Pancreas (tissue), 10 donors: Measurements from ENCODE around the gene RBSN. TPM values are rescaled to one million over a fixed set of nuclear protein-coding genes. Genes with fewer than 3 reads are reported as not detected.

Experiments
- ATAC-seq, 4 donors: fragments of 200-7000 bp; cut with Tn5 transposase; one replicate each; pipeline versions ENCODE4 v1.8.0 to v1.9.1; 2020; ENCODE audit warnings: mild to moderate bottlenecking in 4 of 4, moderate library complexity in 4 of 4
- DNase-seq, 6 donors: peaks; one replicate each; pipeline ENCODE4 v3.0.0-alpha.2; 2020
- FAIRE-seq: peaks from 2 replicates; lab custom pipeline; 2012; peaks lifted over from hg19 to GRCh38; lab: Jason Lieb, UNC
- H3K27ac ChIP-seq, 4 donors: fragments of 200-600 bp; sonication (generic); 1 replicate in 3 of 4; 2 replicates in 1 of 4; pipeline versions ENCODE4 v1.5.0 to v1.8.0; 2020
- H3K27me3 ChIP-seq, 4 donors: fragments of 200-600 bp; one replicate each; pipeline ENCODE4 v1.8.0; 2021
- H3K36me3 ChIP-seq, 3 donors: fragments of 200-600 bp; sonication (generic) in 1 of 3; one replicate each; pipeline versions ENCODE4 v1.5.0 to v1.8.0; 2020 to 2021
- H3K4me1 ChIP-seq, 3 donors: fragments of 200-600 bp; one replicate each; pipeline ENCODE4 v1.8.0; 2021
- H3K4me3 ChIP-seq, 4 donors: fragments of 200-600 bp; sonication (generic) in 2 of 4; one replicate each; pipeline versions ENCODE4 v1.5.0 to v1.8.0; 2020 to 2021
- H3K9me3 ChIP-seq, 4 donors: fragments of 200-600 bp; one replicate each; pipeline ENCODE4 v1.8.0; 2021
- WGBS, 2 donors: extraction: QIAGEN DNeasy Blood & Tissue Kit; methylation state at CpG; one replicate each; pipeline ENCODE4 v1.1.7; 2013; 5-methylcytosine and 5-hydroxymethylcytosine counted together
- intact Hi-C, 3 donors: fragments of 100-400 bp; cut with DNase I; formaldehyde crosslinking; loops; one replicate each; pipeline versions ENCODE4 v1.11.1 to v1.14.2; 2022
- polyA plus RNA-seq, 2 donors: library from polyadenylated mRNA; stranded (reverse); fragments of 200-250 nt; gene quantifications; one replicate each; pipeline ENCODE4 v1.2.3, GENCODE V29; 2013
- total RNA-seq, 6 donors: library from RNA; stranded (reverse); fragmentation: NEBNext Ultra II Directional in 4 of 6; extraction: Animal tissue kit (Norgen Biotek cat#: 25700) in 4 of 6; gene quantifications; one replicate each; pipeline versions ENCODE4 v1.2.1 to v1.2.4, GENCODE V29; 2021 to 2023
- TF ChIP-seq, protein P1 (sequence below), 4 donors: fragments of 200-600 bp; sonication (generic) in 3 of 4; IDR thresholded peaks; one replicate each; pipeline versions ENCODE4 v1.5.0 to v1.8.0; 2021; ENCODE audit warnings: antibody characterized with exemption in 4 of 4
- donor health status: healthy with polysubstance abuse.
- donor health status: DM: no; HTN: no; CAD: no; lungs with moderate emphysema.
- donor health status: DM: no; HTN: no; CAD: no.
- donor health status: control.
- donor health status: control.
- donor health status: Bipolar disorder and iron deficiency.
- donor health status: DM: yes; HTN: yes; CAD: no.
- donor health status: DM: no; HTN: no; CAD: no.
- donor health status: DM: no; HTN: no; CAD: no.
- donor health status: DM: yes; HTN: yes; CAD: no.

The RBSN gene
- total and polyA plus RNA-seq, 8 donors: 5.7 to 10.9 (median 8.5) TPM

GRCh38 chr3:15094187-15094875 is 4.6 kb downstream of the RBSN start:
- Histone ChIP-seq H3K4me1 (peaks cover 0 to 7% (median 3%) of the 10 kb centered on the region in 3 donors), H3K4me3 (no peak overlapping the region), H3K9me3 (no peaks in the 10 kb centered on the region), H3K27ac (no peak overlapping the region), H3K36me3 (peaks cover 0 to 31% (median 0%) of the 10 kb centered on the region in 3 donors), H3K27me3 (no peaks in the 10 kb centered on the region)
- intact Hi-C loops: no loop called here
- FAIRE-seq (no peak), ATAC-seq (no peak), DNase-seq (no peak)
- WGBS, 2 donors: 79 to 89% methylated on average over 5 of the region's 5 CpGs
- TF ChIP-seq, protein P1, sequence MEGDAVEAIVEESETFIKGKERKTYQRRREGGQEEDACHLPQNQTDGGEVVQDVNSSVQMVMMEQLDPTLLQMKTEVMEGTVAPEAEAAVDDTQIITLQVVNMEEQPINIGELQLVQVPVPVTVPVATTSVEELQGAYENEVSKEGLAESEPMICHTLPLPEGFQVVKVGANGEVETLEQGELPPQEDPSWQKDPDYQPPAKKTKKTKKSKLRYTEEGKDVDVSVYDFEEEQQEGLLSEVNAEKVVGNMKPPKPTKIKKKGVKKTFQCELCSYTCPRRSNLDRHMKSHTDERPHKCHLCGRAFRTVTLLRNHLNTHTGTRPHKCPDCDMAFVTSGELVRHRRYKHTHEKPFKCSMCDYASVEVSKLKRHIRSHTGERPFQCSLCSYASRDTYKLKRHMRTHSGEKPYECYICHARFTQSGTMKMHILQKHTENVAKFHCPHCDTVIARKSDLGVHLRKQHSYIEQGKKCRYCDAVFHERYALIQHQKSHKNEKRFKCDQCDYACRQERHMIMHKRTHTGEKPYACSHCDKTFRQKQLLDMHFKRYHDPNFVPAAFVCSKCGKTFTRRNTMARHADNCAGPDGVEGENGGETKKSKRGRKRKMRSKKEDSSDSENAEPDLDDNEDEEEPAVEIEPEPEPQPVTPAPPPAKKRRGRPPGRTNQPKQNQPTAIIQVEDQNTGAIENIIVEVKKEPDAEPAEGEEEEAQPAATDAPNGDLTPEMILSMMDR (IDR thresholded peaks at IDR 0.05): no peak

DNA sequence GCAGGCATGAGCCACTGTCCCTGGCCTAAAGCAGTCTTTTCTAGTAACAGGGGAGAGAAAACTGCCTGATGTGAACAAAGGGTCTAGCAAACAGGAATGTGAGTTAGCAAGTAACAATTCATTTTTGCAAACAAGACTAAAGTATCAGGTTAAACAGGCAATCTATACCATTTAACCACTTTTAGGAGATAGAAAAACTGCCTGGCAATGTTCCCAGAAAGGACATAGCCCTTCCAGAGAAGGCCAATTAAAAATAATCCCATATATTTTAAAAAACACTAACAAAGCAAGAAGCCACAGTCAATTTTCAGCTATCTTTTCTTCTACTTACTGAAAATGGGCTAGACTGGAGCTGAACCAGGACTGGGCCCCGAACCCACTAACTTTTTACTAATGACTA is 6.3 kb downstream of the RBSN start:
- no peak overlapping the region for H3K27ac ChIP-seq
- H3K27me3 ChIP-seq: no peaks in the 10 kb centered on the region
- peaks cover 0 to 2% (median under 1%) of the 10 kb centered on the region in 3 donors for H3K4me1 ChIP-seq
- 94 to 100% methylated on average over 1 of the region's 1 CpG for WGBS, 2 donors
- DNase-seq: no peak
- peaks cover 0 to 42% (median 0%) of the 10 kb centered on the region in 3 donors for H3K36me3 ChIP-seq
- intact Hi-C loops: no loop called here
- no peak for FAIRE-seq
- TF ChIP-seq, protein P1 (IDR thresholded peaks at IDR 0.05): no peak
- H3K4me3 ChIP-seq: no peak overlapping the region
- H3K9me3 ChIP-seq: no peaks in the 10 kb centered on the region
- no peak for ATAC-seq

DNA sequence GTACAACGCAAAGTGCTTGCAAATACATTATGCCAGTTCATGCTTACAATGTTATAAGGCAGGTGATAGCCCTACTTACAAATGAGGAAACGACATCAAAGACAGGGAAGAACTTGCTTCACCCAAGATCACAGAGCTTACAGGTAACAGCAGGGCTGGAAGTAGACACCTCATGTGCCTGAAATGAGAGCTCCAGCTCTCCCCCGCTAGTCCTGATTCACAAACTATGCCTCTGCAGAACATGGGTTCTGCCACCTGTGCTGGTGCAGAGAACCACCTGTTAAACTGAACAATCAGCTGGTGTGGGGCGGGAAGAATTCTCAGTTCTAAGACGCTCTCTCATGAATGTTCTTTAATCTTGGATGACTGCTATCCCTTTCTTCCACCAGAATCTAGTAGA is 7.4 kb downstream of the RBSN start:
- Histone ChIP-seq H3K4me1 (no peaks in the 10 kb centered on the region), H3K9me3 (no peaks in the 10 kb centered on the region), H3K27ac (no peak overlapping the region), H3K27me3 (no peaks in the 10 kb centered on the region), H3K36me3 (peaks cover 0 to 48% (median 0%) of the 10 kb centered on the region in 3 donors), H3K4me3 (no peak overlapping the region)
- TF ChIP-seq, protein P1 (IDR thresholded peaks at IDR 0.05): no peak
- FAIRE-seq: no peak
- WGBS, 2 donors: 83 to 84% methylated on average over 5 of the region's 5 CpGs
- no peak for DNase-seq
- ATAC-seq: no peak
- intact Hi-C loops: no loop called here

DNA sequence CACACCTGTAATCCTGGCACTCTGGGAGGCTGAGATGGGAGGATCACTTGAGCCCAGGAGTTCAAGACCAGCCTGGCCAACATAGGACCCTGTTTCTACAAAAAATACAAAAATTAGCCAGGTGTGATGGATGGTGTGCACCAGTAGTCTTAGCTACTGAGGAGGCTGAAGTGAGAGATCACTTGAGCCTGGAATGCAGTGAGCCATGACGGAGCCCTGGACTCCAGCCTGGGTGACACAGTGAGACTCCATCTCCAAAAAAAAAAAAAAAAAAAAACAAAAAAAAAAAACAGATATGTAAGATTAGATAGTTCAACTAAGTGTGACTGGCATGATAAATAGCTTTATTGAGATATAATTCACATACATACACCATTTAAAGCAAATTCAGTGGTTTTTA is 9.7 kb downstream of the RBSN start:
- DNase-seq: no peak
- 93 to 97% methylated on average over 1 of the region's 1 CpG for WGBS, 2 donors

More for the DNA sequence above, 9.7 kb downstream of the RBSN start:
- TF ChIP-seq, protein P1 (IDR thresholded peaks at IDR 0.05): no peak
- Histone ChIP-seq H3K9me3 (no peaks in the 10 kb centered on the region), H3K27me3 (no peaks in the 10 kb centered on the region), H3K4me3 (no peak overlapping the region), H3K36me3 (peaks cover 0 to 48% (median 10%) of the 10 kb centered on the region in 3 donors), H3K27ac (no peak overlapping the region), H3K4me1 (no peaks in the 10 kb centered on the region)
- no peak for ATAC-seq
- intact Hi-C loops: no loop called here
- no peak for FAIRE-seq
